ENCODE data around the gene FXYD2. TPM values are rescaled to one million over a fixed set of nuclear protein-coding genes. Genes with fewer than 3 reads are reported as not detected.

Gene FXYD2
- polyA plus RNA-seq, 1 experiment = not detected

DNA sequence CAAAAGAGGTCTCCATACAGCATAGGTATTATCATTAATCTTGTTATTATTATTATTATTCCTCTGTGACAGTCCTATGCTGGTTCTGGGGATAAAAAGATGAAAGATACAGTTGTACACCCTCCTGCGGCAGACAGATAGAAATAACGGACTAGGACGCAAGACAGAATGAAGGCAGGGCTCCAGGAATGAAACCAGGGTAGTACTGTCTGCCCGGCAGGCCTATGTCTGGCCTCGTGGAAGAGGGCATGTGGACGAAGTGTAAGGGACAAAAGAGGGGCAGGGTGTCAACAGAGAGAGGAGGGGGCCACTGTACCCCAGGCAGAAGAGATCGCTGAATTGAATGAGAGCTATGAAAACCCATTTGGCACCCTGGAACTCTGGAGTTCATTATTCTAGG, 52.7 kb downstream of the FXYD2 start:
- Histone ChIP-seq H3K9me3 (ENCODE audit: control insufficient read depth, insufficient read depth, low read length) (no peaks in the 10 kb centered on the region), H3K27me3 (ENCODE audit: control insufficient read depth, insufficient read depth, low read length) (peaks cover 8% of the 10 kb centered on the region), H3K27ac (ENCODE audit: low read depth, low read length) (no peak overlapping the region), H3K4me3 (ENCODE audit: low read depth, low read length) (no peak overlapping the region)
- POLR2A ChIA-PET = no interaction called here
- no peak for TF ChIP-seq CTCF (IDR thresholded peaks at IDR 0.05; ENCODE audit: low read depth, low read length)
- DNase-seq (ENCODE audit: low read depth, low spot score) = no peak
- CTCF ChIA-PET = no interaction called here

GRCh38 chr11:117771197-117771596, 53.3 kb downstream of the FXYD2 start:
- Histone ChIP-seq H3K27ac (ENCODE audit: low read depth, low read length) (no peak overlapping the region), H3K27me3 (ENCODE audit: control insufficient read depth, insufficient read depth, low read length) (peaks cover 8% of the 10 kb centered on the region), H3K9me3 (ENCODE audit: control insufficient read depth, insufficient read depth, low read length) (no peaks in the 10 kb centered on the region), H3K4me3 (ENCODE audit: low read depth, low read length) (no peak overlapping the region)
- no peak for TF ChIP-seq CTCF (IDR thresholded peaks at IDR 0.05; ENCODE audit: low read depth, low read length)
- no peak for DNase-seq (ENCODE audit: low read depth, low spot score)
- ChIA-PET CTCF (no interaction called here), POLR2A (no interaction called here)

DNA sequence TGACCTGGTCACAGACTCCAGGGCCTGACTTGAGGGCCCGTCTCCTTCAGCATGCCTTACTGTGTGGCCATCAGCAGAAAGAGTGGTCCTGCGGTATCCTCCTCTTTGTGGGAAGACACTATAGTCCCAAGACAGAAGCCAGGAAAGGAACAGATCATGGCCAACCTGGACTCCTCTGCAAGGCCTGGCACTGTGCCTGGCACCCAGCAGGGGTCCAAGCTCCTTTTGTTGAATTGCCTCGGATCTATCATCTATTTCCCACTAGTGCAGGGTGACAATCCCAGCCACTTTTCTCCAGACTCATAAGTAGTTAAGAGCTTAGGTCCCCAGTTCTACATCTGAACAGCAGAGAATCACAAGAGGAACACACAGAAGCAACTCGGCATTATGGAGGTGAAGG, 54.5 kb downstream of the FXYD2 start:
- DNase-seq (ENCODE audit: low read depth, low spot score) = no peak
- Histone ChIP-seq H3K4me3 (ENCODE audit: low read depth, low read length) (no peak overlapping the region), H3K27ac (ENCODE audit: low read depth, low read length) (no peak overlapping the region), H3K9me3 (ENCODE audit: control insufficient read depth, insufficient read depth, low read length) (no peaks in the 10 kb centered on the region), H3K27me3 (ENCODE audit: control insufficient read depth, insufficient read depth, low read length) (peaks cover 8% of the 10 kb centered on the region)
- ChIA-PET POLR2A (no interaction called here), CTCF (no interaction called here)
- TF ChIP-seq CTCF (IDR thresholded peaks at IDR 0.05; ENCODE audit: low read depth, low read length) = no peak

Other genes starting within 250 kb of the FXYD2 start
- not detected in 2 replicates for gene DSCAML1, start 27.5 kb downstream of the FXYD2 start, polyA plus RNA-seq (2011; rRNA removed)
- gene FXYD6, start 51.9 kb upstream of the FXYD2 start, polyA plus RNA-seq (2011; rRNA removed) = 19.8 and 21.4 TPM in 2 replicates
- gene TMPRSS13, start 104.7 kb upstream of the FXYD2 start, polyA plus RNA-seq (2011; rRNA removed) = not detected in 2 replicates
- not detected in 2 replicates for gene IL10RA, start 161.7 kb upstream of the FXYD2 start, polyA plus RNA-seq (2011; rRNA removed)

Measured in AG04450 (cell line).